ENCODE data around the gene ANKFY1. TPM values are rescaled to one million over a fixed set of nuclear protein-coding genes. Genes with fewer than 3 reads are reported as not detected.

The ANKFY1 gene
- total and polyA plus RNA-seq, 9 of the 15 experiments (the other 6 are each of a cell fraction or from before 2014, with no cell fraction given), result 4.3 to 25.6 (median 12.2) TPM

- TF ChIP-seq ZNF780A (CRISPR knock-in tag; IDR thresholded peaks at IDR 0.05) (no peak), MIER1 (IDR thresholded peaks at IDR 0.05; ENCODE audit: low read depth) (no peak), HDAC6 (IDR thresholded peaks at IDR 0.05; ENCODE audit: low read depth, low read length) (no peak), ZFX (CRISPR knock-in tag; IDR thresholded peaks at IDR 0.05) (no peak), PKNOX1 (IDR thresholded peaks at IDR 0.05) (no peak), NR0B1 (IDR thresholded peaks at IDR 0.05; ENCODE audit: partially characterized antibody) (no peak), ZNF263 (CRISPR knock-in tag; IDR thresholded peaks at IDR 0.05; ENCODE audit: borderline replicate concordance) (no peak), NR4A1 (CRISPR knock-in tag; IDR thresholded peaks at IDR 0.05) (no peak), NR4A1 (tag; IDR thresholded peaks at IDR 0.05) (no peak), ZBTB7A (IDR thresholded peaks at IDR 0.05; ENCODE audit: borderline replicate concordance, control insufficient read depth, low read depth, low read length) (no peak), CHD4 (IDR thresholded peaks at IDR 0.05; ENCODE audit: insufficient read depth, insufficient replicate concordance, low read depth, low read length, poor library complexity, severe bottlenecking) (no peak)
Measured at GRCh38 chr17:4241535-4241934, 22.2 kb downstream of the ANKFY1 start (continued).

All from K562 (cell line).